Gastrocnemius medialis (tissue), 4 donors: Measurements from ENCODE around the gene GPBAR1. TPM values are rescaled to one million over a fixed set of nuclear protein-coding genes. Genes with fewer than 3 reads are reported as not detected.

Source experiments
- ATAC-seq, 2 donors: fragments of 150-250 bp; one replicate each; pipeline ENCODE4 v1.9.1; 2016
- DNase-seq, 2 donors: peaks; one replicate each; pipeline ENCODE4 v3.0.0-alpha.2; 2019
- H3K27ac ChIP-seq, 4 donors: fragments of 200-600 bp; sonication (generic); 1 replicate in 1 of 4; 2 replicates in 3 of 4; pipeline ENCODE4 v1.5.1; 2016 to 2018; ENCODE audit warnings: mild to moderate bottlenecking in 2 of 4, moderate library complexity in 1 of 4
- H3K27me3 ChIP-seq, 3 donors: fragments of 200-600 bp; sonication (generic) in 2 of 3; 1 replicate in 1 of 3; 2 replicates in 2 of 3; pipeline versions ENCODE4 v1.5.1 to v1.6.0; 2016 to 2019; ENCODE audit warnings: mild to moderate bottlenecking in 1 of 3, moderate library complexity in 1 of 3
- H3K36me3 ChIP-seq, 2 donors: fragments of 200-600 bp; sonication (generic) in 1 of 2; one replicate each; pipeline ENCODE4 v1.5.1; 2017 to 2018
- H3K4me1 ChIP-seq, 2 donors: fragments of 200-600 bp; sonication (generic) in 1 of 2; one replicate each; pipeline ENCODE4 v1.5.1; 2016 to 2017; ENCODE audit warnings: mild to moderate bottlenecking in 2 of 2
- H3K4me3 ChIP-seq, 4 donors: fragments of 200-600 bp; sonication (generic) in 3 of 4; 1 replicate in 1 of 4; 2 replicates in 3 of 4; pipeline ENCODE4 v1.5.1; 2016 to 2019; ENCODE audit warnings: mild to moderate bottlenecking in 2 of 4
- H3K9me3 ChIP-seq, 3 donors: fragments of 200-600 bp; sonication (generic) in 2 of 3; 1 replicate in 1 of 3; 2 replicates in 2 of 3; pipeline ENCODE4 v1.5.1; 2016 to 2019
- CTCF ChIP-seq, 5 experiments: fragments of 450-650 bp in 3 of 5; fragments of 200-600 bp in 2 of 5; sonication (generic) in 2 of 5; IDR thresholded peaks in 4 of 5; conservative IDR thresholded peaks in 1 of 5; 1 replicate in 4 of 5; 2 replicates in 1 of 5; pipeline ENCODE4 v1.5.1; 2016 to 2019; ENCODE audit warnings: antibody characterized with exemption in 5 of 5, mild to moderate bottlenecking in 3 of 5, moderate library complexity in 3 of 5
- POLR2A ChIP-seq, 2 donors: fragments of 450-650 bp; IDR thresholded peaks; one replicate each; pipeline ENCODE4 v1.6.1; 2017; ENCODE audit warnings: antibody characterized with exemption in 2 of 2, mild to moderate bottlenecking in 2 of 2, moderate library complexity in 2 of 2
- in situ Hi-C, 4 donors: fragments of 200-750 bp; cut with MboI; loops; one replicate each; pipeline versions ENCODE4 v1.15.0 to v1.8.0; 2017; ENCODE audit warnings: low sequenced_read_pairs in 4 of 4
- intact Hi-C: fragments of 100-400 bp; cut with DNase I; formaldehyde crosslinking; loops from one replicate; pipeline ENCODE4 v1.15.1; 2023; ENCODE audit warnings: low total_unique reads
- microRNA-seq, 2 donors: library from miRNA; unstranded; fragments of <30 nt; microRNA quantifications; one replicate each; pipeline ENCODE4, GENCODE V29; 2016; ENCODE audit warnings: borderline replicate concordance in 2 of 2
- total RNA-seq, 4 donors: library from RNA; depleted of rRNA; stranded (reverse); fragments of >200 nt; gene quantifications; one replicate each; pipeline versions ENCODE4 v1.1.0 to v1.2.3, GENCODE V29; 2016

The GPBAR1 gene
- total RNA-seq, 4 donors from 2014 or later: 0.93 TPM; not detected in 3

GRCh38 chr2:218313356-218313755 lies 52.5 kb downstream of the GPBAR1 start:
- H3K4me3 ChIP-seq: no peak overlapping the region
- in situ Hi-C loops: loop anchor here in 1 of 4 donors (25.0 kb wide), 1 partner anchor 149 kb away; no protein-coding TSS in a partner anchor
- no peak overlapping the region for H3K27ac ChIP-seq
- TF ChIP-seq POLR2A (IDR thresholded peaks at IDR 0.05): no peak
- TF ChIP-seq CTCF (IDR thresholded peaks at IDR 0.05 in 4 of 5, conservative IDR thresholded peaks at IDR 0.05 in 1 of 5): no peak
- intact Hi-C loops: no loop called here
- ATAC-seq (no peak), DNase-seq (no peak)
- no peaks in the 10 kb centered on the region for H3K4me1 ChIP-seq
- no peaks in the 10 kb centered on the region for H3K9me3 ChIP-seq
- no peaks in the 10 kb centered on the region for H3K27me3 ChIP-seq
- H3K36me3 ChIP-seq: no peaks in the 10 kb centered on the region

Small RNA genes lying within 50 kb of the gene (microRNA-seq; reads per million reads assigned to microRNA genes)
- 0.85 to 4.7 reads per million in 2 donors for gene MIR6513

Other genes starting within 250 kb of the GPBAR1 start
- under 1 TPM in 1 of 4 donors, not detected in 3; 0.25 TPM for gene RUFY4, start 191.8 kb upstream of the GPBAR1 start, total RNA-seq
- gene CXCR2, start 135.0 kb upstream of the GPBAR1 start, total RNA-seq: under 1 TPM in 3 of 4 donors, not detected in 1; 0.07 to 0.61 (median 0.26) TPM
- under 1 TPM in 3 of 4 donors, not detected in 1; 0.41 to 0.55 (median 0.53) TPM for gene CXCR1, start 94.1 kb upstream of the GPBAR1 start, total RNA-seq
- gene ARPC2, start 43.8 kb upstream of the GPBAR1 start, total RNA-seq: 100 to 1,000 TPM; 181 to 231 (median 193) TPM
- gene AAMP, start 9.1 kb downstream of the GPBAR1 start, total RNA-seq: 100 to 1,000 TPM in 1 of 4 donors, 10 to 100 TPM in 3; 87.1 to 134 (median 96.0) TPM
- gene PNKD, start 9.5 kb downstream of the GPBAR1 start, total RNA-seq: 10 to 100 TPM; 20.1 to 35.8 (median 31.9) TPM
- gene TMBIM1, start 31.5 kb downstream of the GPBAR1 start, total RNA-seq: 100 to 1,000 TPM; 142 to 296 (median 215) TPM
- gene CATIP, start 95.8 kb downstream of the GPBAR1 start, total RNA-seq: not detected
- gene SLC11A1, start 121.3 kb downstream of the GPBAR1 start, total RNA-seq: 1 to 10 TPM; 1.1 to 6.3 (median 4.5) TPM
- 10 to 100 TPM; 46.7 to 77.4 (median 53.6) TPM for gene CTDSP1, start 138.9 kb downstream of the GPBAR1 start, total RNA-seq
- gene VIL1, start 158.1 kb downstream of the GPBAR1 start, total RNA-seq: 1 to 10 TPM in 1 of 4 donors, under 1 TPM in 1, not detected in 2; 0.03 to 1.8 TPM